Loucy (cell line): Measurements from ENCODE around the gene UNC79.

ENCODE experiments used
- H2AFZ ChIP-seq: fragments of 200-600 bp; sonication (generic); 2 replicates; pipeline ENCODE4 v1.6.0; 2016; ENCODE audit warnings: antibody characterized with exemption, mild to moderate bottlenecking, low read length, moderate library complexity
- H3F3A ChIP-seq: fragments of 200-600 bp; 2 replicates; pipeline ENCODE4 v1.6.0; 2016; ENCODE audit warnings: antibody characterized with exemption, low read depth, mild to moderate bottlenecking
- H3K27me3 ChIP-seq: fragments of 200-600 bp; sonication (generic); 2 replicates; pipeline ENCODE4 v1.6.1; 2014; ENCODE audit warnings: low read length, mild to moderate bottlenecking; ENCODE audit not compliant: insufficient read depth, poor library complexity, severe bottlenecking
- H3K36me3 ChIP-seq: fragments of 200-600 bp; sonication (generic); 2 replicates; pipeline ENCODE4 v1.6.1; 2016; ENCODE audit warnings: low read length; ENCODE audit not compliant: insufficient read depth
- H3K4me1 ChIP-seq: fragments of 200-600 bp; sonication (generic); 2 replicates; pipeline ENCODE4 v1.5.1; 2014; ENCODE audit warnings: low read length, mild to moderate bottlenecking; ENCODE audit not compliant: insufficient read depth, poor library complexity, severe bottlenecking
- H3K4me2 ChIP-seq: fragments of 200-600 bp; sonication (generic); 2 replicates; pipeline ENCODE4 v1.6.0; 2014; ENCODE audit warnings: antibody characterized with exemption, low read length, low read depth, mild to moderate bottlenecking; ENCODE audit not compliant: poor library complexity, severe bottlenecking
- H3K4me3 ChIP-seq: fragments of 200-600 bp; sonication (generic); 2 replicates; pipeline ENCODE4 v1.5.1; 2014; ENCODE audit warnings: low read length, mild to moderate bottlenecking, mixed read lengths; ENCODE audit not compliant: poor library complexity, severe bottlenecking
- H3K79me2 ChIP-seq: fragments of 200-600 bp; sonication (generic); 2 replicates; pipeline ENCODE4 v1.6.1; 2014; ENCODE audit warnings: low read length; ENCODE audit not compliant: insufficient read depth
- H3K9ac ChIP-seq: fragments of 200-600 bp; sonication (generic); 2 replicates; pipeline ENCODE4 v1.6.0; 2014; ENCODE audit warnings: mild to moderate bottlenecking, low read depth, low read length, moderate library complexity; ENCODE audit not compliant: poor library complexity, severe bottlenecking
- H3K9me2 ChIP-seq: fragments of 200-600 bp; sonication (generic); replicated peaks from 2 replicates; pipeline ENCODE4 v1.6.1; 2016; ENCODE audit warnings: low read depth, low read length, mixed read lengths
- H3K9me3 ChIP-seq: fragments of 200-600 bp; sonication (generic); 2 replicates; pipeline ENCODE4 v1.6.1; 2014; ENCODE audit warnings: mild to moderate bottlenecking, antibody characterized with exemption, low read length, low read depth; ENCODE audit not compliant: insufficient read depth
- H4K20me1 ChIP-seq: fragments of 200-600 bp; sonication (generic); 2 replicates; pipeline ENCODE4 v1.6.0; 2014; ENCODE audit warnings: antibody characterized with exemption, low read length, mild to moderate bottlenecking; ENCODE audit not compliant: insufficient read depth, poor library complexity, severe bottlenecking
- EZH2phosphoT487 ChIP-seq: fragments of 200-600 bp; IDR thresholded peaks from 2 replicates; pipeline ENCODE4 v1.6.1; 2018; ENCODE audit warnings: antibody characterized with exemption, mild to moderate bottlenecking, moderate library complexity, borderline replicate concordance
- TF ChIP-seq, protein P1 (sequence below): fragments of 200-600 bp; sonication (generic); conservative IDR thresholded peaks from 2 replicates; pipeline ENCODE4 v1.5.1; 2014; ENCODE audit warnings: mild to moderate bottlenecking, antibody characterized with exemption, low read length

The UNC79 gene

DNA sequence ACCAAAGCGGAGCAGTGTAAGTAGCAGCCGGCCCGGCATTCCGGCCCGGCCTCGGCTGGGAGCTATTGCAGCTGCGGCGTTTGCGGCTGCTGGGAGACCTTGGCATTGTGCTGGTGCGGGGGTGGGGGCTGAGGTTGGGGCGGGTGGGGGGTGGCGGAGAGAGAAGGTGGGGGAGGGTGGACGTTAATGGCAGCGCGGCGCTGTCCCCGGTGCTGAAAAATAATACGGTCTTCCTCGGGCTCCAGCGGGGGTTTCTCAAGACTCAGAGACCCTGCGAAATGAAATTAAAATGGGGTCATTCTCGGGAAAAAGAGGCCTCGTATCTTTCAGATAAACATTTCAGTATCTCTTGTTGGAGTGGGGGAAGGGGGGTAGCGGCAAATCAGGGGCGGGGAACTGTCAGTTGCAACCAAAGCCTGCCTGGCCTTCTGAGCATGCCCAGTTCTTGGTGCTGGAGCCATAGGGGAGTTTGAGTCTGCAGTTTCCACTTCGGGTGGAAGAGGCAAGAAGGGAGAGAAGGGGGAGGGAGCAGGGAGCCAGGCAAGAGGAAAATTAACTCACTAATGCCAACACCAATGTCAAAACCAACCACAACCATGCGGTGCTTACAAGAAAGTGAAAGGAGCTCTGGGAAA lies 414 bp downstream of the UNC79 start:
- H3K9me3 ChIP-seq: peaks cover 5% of the 10 kb centered on the region
- no peak overlapping the region for H3K4me3 ChIP-seq
- H3F3A ChIP-seq: no peaks in the 10 kb centered on the region
- peaks cover 3% of the 10 kb centered on the region for H4K20me1 ChIP-seq
- H3K4me2 ChIP-seq: no peak overlapping the region
- no peak overlapping the region for H3K9ac ChIP-seq
- H3K79me2 ChIP-seq: peaks cover 4% of the 10 kb centered on the region; the same call in 1 of the 2 replicates
- H3K27me3 ChIP-seq: no peaks in the 10 kb centered on the region
- no peaks in the 10 kb centered on the region for H3K9me2 ChIP-seq
- H2AFZ ChIP-seq: no peak overlapping the region
- peaks cover 14% of the 10 kb centered on the region for H3K4me1 ChIP-seq
- TF ChIP-seq, protein P1, sequence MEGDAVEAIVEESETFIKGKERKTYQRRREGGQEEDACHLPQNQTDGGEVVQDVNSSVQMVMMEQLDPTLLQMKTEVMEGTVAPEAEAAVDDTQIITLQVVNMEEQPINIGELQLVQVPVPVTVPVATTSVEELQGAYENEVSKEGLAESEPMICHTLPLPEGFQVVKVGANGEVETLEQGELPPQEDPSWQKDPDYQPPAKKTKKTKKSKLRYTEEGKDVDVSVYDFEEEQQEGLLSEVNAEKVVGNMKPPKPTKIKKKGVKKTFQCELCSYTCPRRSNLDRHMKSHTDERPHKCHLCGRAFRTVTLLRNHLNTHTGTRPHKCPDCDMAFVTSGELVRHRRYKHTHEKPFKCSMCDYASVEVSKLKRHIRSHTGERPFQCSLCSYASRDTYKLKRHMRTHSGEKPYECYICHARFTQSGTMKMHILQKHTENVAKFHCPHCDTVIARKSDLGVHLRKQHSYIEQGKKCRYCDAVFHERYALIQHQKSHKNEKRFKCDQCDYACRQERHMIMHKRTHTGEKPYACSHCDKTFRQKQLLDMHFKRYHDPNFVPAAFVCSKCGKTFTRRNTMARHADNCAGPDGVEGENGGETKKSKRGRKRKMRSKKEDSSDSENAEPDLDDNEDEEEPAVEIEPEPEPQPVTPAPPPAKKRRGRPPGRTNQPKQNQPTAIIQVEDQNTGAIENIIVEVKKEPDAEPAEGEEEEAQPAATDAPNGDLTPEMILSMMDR: no peak
- TF ChIP-seq EZH2phosphoT487: no peak
- H3K36me3 ChIP-seq: no peaks in the 10 kb centered on the region

DNA sequence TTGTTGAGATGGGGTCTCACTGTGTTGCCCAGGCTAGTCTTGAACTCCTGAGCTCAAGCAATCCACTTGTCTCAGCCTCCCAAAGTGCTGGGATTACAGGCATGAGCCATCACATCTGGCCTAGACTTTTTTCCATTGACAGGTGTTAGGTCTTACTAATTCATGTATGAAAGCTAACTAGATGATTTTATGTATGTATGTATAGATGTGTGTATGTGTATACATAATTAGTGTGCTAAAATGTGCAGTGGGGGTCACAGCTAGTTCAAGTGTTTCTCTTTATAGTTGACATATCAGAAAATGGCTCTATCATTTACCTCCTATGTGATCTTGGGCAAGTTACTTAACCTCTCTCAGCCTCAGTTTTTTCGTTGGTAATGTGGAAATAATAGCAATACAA lies 23.5 kb downstream of the UNC79 start:
- no peaks in the 10 kb centered on the region for H3K36me3 ChIP-seq
- H3K4me2 ChIP-seq: no peak overlapping the region
- TF ChIP-seq, protein P1: no peak
- no peak for TF ChIP-seq EZH2phosphoT487
- no peaks in the 10 kb centered on the region for H3F3A ChIP-seq
- H2AFZ ChIP-seq: no peak overlapping the region
- no peaks in the 10 kb centered on the region for H3K27me3 ChIP-seq
- no peak overlapping the region for H3K9ac ChIP-seq
- no peaks in the 10 kb centered on the region for H3K9me3 ChIP-seq
- H3K9me2 ChIP-seq: no peaks in the 10 kb centered on the region
- H3K79me2 ChIP-seq: peaks cover 24% of the 10 kb centered on the region; the same call in 1 of the 2 replicates
- no peaks in the 10 kb centered on the region for H4K20me1 ChIP-seq
- no peak overlapping the region for H3K4me3 ChIP-seq
- peaks cover 16% of the 10 kb centered on the region for H3K4me1 ChIP-seq

DNA sequence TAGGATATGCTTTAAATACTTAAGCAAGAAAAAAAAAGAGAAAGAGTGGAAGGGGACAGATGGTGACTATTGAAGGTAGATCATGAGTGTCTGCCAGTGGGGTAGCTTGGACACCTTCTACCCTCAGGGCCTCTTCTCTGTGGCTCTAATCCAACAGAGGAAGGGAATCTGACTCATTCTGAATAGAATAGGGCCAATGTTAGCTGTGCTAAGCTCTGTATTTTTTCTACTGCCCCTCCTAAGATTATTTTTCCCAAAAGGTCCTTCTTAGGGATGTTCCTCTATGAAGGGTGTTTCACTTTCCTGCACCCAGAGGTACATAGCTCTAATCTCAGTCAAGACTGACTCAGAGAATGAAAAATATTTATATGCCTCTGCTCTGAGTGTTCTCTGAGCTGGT lies 25.6 kb downstream of the UNC79 start:
- H4K20me1 ChIP-seq: no peaks in the 10 kb centered on the region
- H3F3A ChIP-seq: no peaks in the 10 kb centered on the region
- TF ChIP-seq EZH2phosphoT487: no peak
- TF ChIP-seq, protein P1: no peak
- no peaks in the 10 kb centered on the region for H3K36me3 ChIP-seq
- no peak overlapping the region for H3K4me3 ChIP-seq
- H3K27me3 ChIP-seq: no peaks in the 10 kb centered on the region
- no peak overlapping the region for H3K4me2 ChIP-seq
- H3K9me3 ChIP-seq: no peaks in the 10 kb centered on the region
- H3K4me1 ChIP-seq: peaks cover 19% of the 10 kb centered on the region
- no peaks in the 10 kb centered on the region for H3K9me2 ChIP-seq
- peaks cover 12% of the 10 kb centered on the region; the same call in 1 of the 2 replicates for H3K79me2 ChIP-seq
- H2AFZ ChIP-seq: no peak overlapping the region
- no peak overlapping the region for H3K9ac ChIP-seq
